Cerebellar nuclear complex (tissue), 1 donor: ENCODE measurements around the gene ACTG1.

Source experiments
- DNase-seq, 2 experiments: peaks; one replicate each; lab custom pipeline; 2025; lab: John Stamatoyannopoulos, UW

Gene ACTG1

GRCh38 chr17:81545160-81545949 lies 32.8 kb upstream of the ACTG1 start:
- no peak for DNase-seq

GRCh38 chr17:81544281-81544974 lies 31.8 kb upstream of the ACTG1 start:
- no peak for DNase-seq

- DNase-seq, result no peak
Measured at GRCh38 chr17:81543756-81544155, 31.2 kb upstream of the ACTG1 start.

GRCh38 chr17:81543339-81543675 lies 30.7 kb upstream of the ACTG1 start:
- no peak for DNase-seq

GRCh38 chr17:81542431-81543338 lies 30.1 kb upstream of the ACTG1 start:
- no peak for DNase-seq

GRCh38 chr17:81541123-81541522 lies 28.5 kb upstream of the ACTG1 start:
- DNase-seq, result no peak

GRCh38 chr17:81540676-81541027 lies 28.1 kb upstream of the ACTG1 start:
- no peak for DNase-seq

- DNase-seq, result no peak
Measured at GRCh38 chr17:81539961-81540675, 27.5 kb upstream of the ACTG1 start.

GRCh38 chr17:81539571-81539900 lies 26.9 kb upstream of the ACTG1 start:
- DNase-seq, result no peak

GRCh38 chr17:81538651-81539570 lies 26.3 kb upstream of the ACTG1 start:
- no peak for DNase-seq

- no peak for DNase-seq
Measured at GRCh38 chr17:81537856-81538555, 25.4 kb upstream of the ACTG1 start.

GRCh38 chr17:81537343-81537855 lies 24.8 kb upstream of the ACTG1 start:
- no peak for DNase-seq

GRCh38 chr17:81536299-81537290 lies 24.0 kb upstream of the ACTG1 start:
- no peak for DNase-seq

GRCh38 chr17:81535480-81536298 lies 23.1 kb upstream of the ACTG1 start:
- no peak for DNase-seq

- DNase-seq, result no peak
Measured at GRCh38 chr17:81535007-81535328, 22.4 kb upstream of the ACTG1 start.

GRCh38 chr17:81534157-81535006 lies 21.8 kb upstream of the ACTG1 start:
- DNase-seq, result no peak
